ENCODE data around the gene DNAJB2. TPM values are rescaled to one million over a fixed set of nuclear protein-coding genes. Genes with fewer than 3 reads are reported as not detected.

DNAJB2 gene
- total and polyA plus RNA-seq, 2 donors (not counting 3 experiments of a cell fraction or from before 2014, with no cell fraction given) = 30.4 to 35.0 TPM

- DNase-seq (ENCODE audit: low read depth, low spot score) (no peak), FAIRE-seq (no peak)
- Histone ChIP-seq H3K27me3 (ENCODE audit: control insufficient read depth in 2 of 2, insufficient read depth in 2 of 2, low read length in 2 of 2) (no peaks in the 10 kb centered on the region), H3K79me2 (ENCODE audit: control insufficient read depth, insufficient read depth, low read length) (peaks cover 2% of the 10 kb centered on the region), H4K20me1 (replicated peaks; ENCODE audit: control insufficient read depth, extremely low read depth, insufficient read depth, low read length) (no peaks in the 10 kb centered on the region), H3K4me2 (ENCODE audit: insufficient read depth, low read length) (no peak overlapping the region), H2AFZ (ENCODE audit: low read depth, low read length) (no peak overlapping the region), H3K9me3 (replicated peaks; ENCODE audit: control insufficient read depth, insufficient read depth, low read length) (no peaks in the 10 kb centered on the region), H3K4me1 (ENCODE audit: control insufficient read depth, extremely low read depth, insufficient read depth, low read length) (peaks cover 6% of the 10 kb centered on the region), H3K9ac (replicated peaks; ENCODE audit: extremely low read depth, insufficient read depth, low read length) (no peak overlapping the region), H3K9me1 (replicated peaks; ENCODE audit: control insufficient read depth, extremely low read depth, insufficient read depth, low read length) (no peaks in the 10 kb centered on the region), H3K27ac (ENCODE audit: insufficient read depth, low read depth, low read length) (no peak overlapping the region), H3K4me3 (replicated peaks in 1 of 3; ENCODE audit: insufficient read depth in 1 of 3, low read depth in 1 of 3, low read length in 3 of 3) (no peak overlapping the region), H3K36me3 (ENCODE audit: control insufficient read depth in 2 of 2, extremely low read depth in 1 of 2, insufficient read depth in 2 of 2, low read length in 2 of 2) (peaks cover 2 to 35% of the 10 kb centered on the region in 2 experiments)
- TF ChIP-seq MYC (IDR thresholded peaks at IDR 0.05; ENCODE audit: low read depth, low read length) (no peak), MAX (IDR thresholded peaks at IDR 0.05; ENCODE audit: insufficient read depth, insufficient read length) (no peak), POLR2A (IDR thresholded peaks at IDR 0.05; ENCODE audit: low read depth, low read length) (no peak), POLR2AphosphoS5 (IDR thresholded peaks at IDR 0.05; ENCODE audit: insufficient read depth, low read depth, low read length) (no peak)
- ChIA-PET CTCF (interaction anchor here (1.0 kb wide), 1 partner anchor 61 kb away, joined by 4 read pairs; no protein-coding TSS in a partner anchor), POLR2A (no interaction called here)
- BruUV-seq (replicated peaks) = no TSS peak
- dilution Hi-C loops (cut with MboI; ENCODE audit: extremely low pct_ligation_motif_present, low sequenced_read_pairs) = no loop called here
- intact Hi-C loops (cut with micrococcal nuclease) = no loop called here
Measured at GRCh38 chr2:219234331-219234730, 44.8 kb upstream of the DNAJB2 start.

- ChIA-PET POLR2A (no interaction called here), CTCF (interaction anchor here (1.8 kb wide), 1 partner anchor 13 kb away, joined by 5 read pairs; the partner anchor contains the start of genes ANKZF1 and ATG9A)
- H3K4me1 ChIP-seq (ENCODE audit: control insufficient read depth, extremely low read depth, insufficient read depth, low read length) = peaks cover 11% of the 10 kb centered on the region
- H3K27me3 ChIP-seq (ENCODE audit: control insufficient read depth in 2 of 2, insufficient read depth in 2 of 2, low read length in 2 of 2) = no peaks in the 10 kb centered on the region
- TF ChIP-seq GATA2 (IDR thresholded peaks at IDR 0.05; ENCODE audit: insufficient read depth, insufficient read length, low read depth, low read length) (no peak), POLR2A (IDR thresholded peaks at IDR 0.05; ENCODE audit: low read depth, low read length) (no peak), MYC (IDR thresholded peaks at IDR 0.05; ENCODE audit: low read depth, low read length) (no peak), CTCF (IDR thresholded peaks at IDR 0.05; ENCODE audit: extremely low read depth in 1 of 2, insufficient read depth in 1 of 2, low read depth in 1 of 2, low read length in 2 of 2) (no peak)
- DNase-seq (ENCODE audit: low read depth, low spot score) = peak; percentile 15
- H3K4me3 ChIP-seq (replicated peaks in 1 of 3; ENCODE audit: insufficient read depth in 1 of 3, low read depth in 1 of 3, low read length in 3 of 3) = peak overlapping the region in 1 of 3 experiments; percentile 19
- FAIRE-seq = no peak
- peaks cover 15% of the 10 kb centered on the region for H3K79me2 ChIP-seq (ENCODE audit: control insufficient read depth, insufficient read depth, low read length)
- dilution Hi-C loops (cut with MboI; ENCODE audit: extremely low pct_ligation_motif_present, low sequenced_read_pairs) (no loop called here), intact Hi-C loops (cut with micrococcal nuclease) (no loop called here)
- no peak overlapping the region for H3K9ac ChIP-seq (replicated peaks; ENCODE audit: extremely low read depth, insufficient read depth, low read length)
- peak overlapping the region; percentile 44 for H2AFZ ChIP-seq (ENCODE audit: low read depth, low read length)
- H3K9me1 ChIP-seq (replicated peaks; ENCODE audit: control insufficient read depth, extremely low read depth, insufficient read depth, low read length) = no peaks in the 10 kb centered on the region
- H4K20me1 ChIP-seq (replicated peaks; ENCODE audit: control insufficient read depth, extremely low read depth, insufficient read depth, low read length) = no peaks in the 10 kb centered on the region
- no peak overlapping the region for H3K27ac ChIP-seq (ENCODE audit: insufficient read depth, low read depth, low read length)
- no peaks in the 10 kb centered on the region for H3K9me3 ChIP-seq (replicated peaks; ENCODE audit: control insufficient read depth, insufficient read depth, low read length)
- no TSS peak for BruUV-seq (replicated peaks)
- H3K36me3 ChIP-seq (ENCODE audit: control insufficient read depth in 2 of 2, extremely low read depth in 1 of 2, insufficient read depth in 2 of 2, low read length in 2 of 2) = peaks cover 2% of the 10 kb centered on the region in 2 experiments
- H3K4me2 ChIP-seq (ENCODE audit: insufficient read depth, low read length) = no peak overlapping the region
Measured at GRCh38 chr2:219243291-219243761, 35.8 kb upstream of the DNAJB2 start.

Measured in endothelial cell of umbilical vein (primary cell).